Measurements from ENCODE around the gene DOCK6. TPM values are rescaled to one million over a fixed set of nuclear protein-coding genes. Genes with fewer than 3 reads are reported as not detected.

Gene DOCK6
- total RNA-seq, 2 donors from 2014 or later, result 93.8 to 111 TPM

DNA sequence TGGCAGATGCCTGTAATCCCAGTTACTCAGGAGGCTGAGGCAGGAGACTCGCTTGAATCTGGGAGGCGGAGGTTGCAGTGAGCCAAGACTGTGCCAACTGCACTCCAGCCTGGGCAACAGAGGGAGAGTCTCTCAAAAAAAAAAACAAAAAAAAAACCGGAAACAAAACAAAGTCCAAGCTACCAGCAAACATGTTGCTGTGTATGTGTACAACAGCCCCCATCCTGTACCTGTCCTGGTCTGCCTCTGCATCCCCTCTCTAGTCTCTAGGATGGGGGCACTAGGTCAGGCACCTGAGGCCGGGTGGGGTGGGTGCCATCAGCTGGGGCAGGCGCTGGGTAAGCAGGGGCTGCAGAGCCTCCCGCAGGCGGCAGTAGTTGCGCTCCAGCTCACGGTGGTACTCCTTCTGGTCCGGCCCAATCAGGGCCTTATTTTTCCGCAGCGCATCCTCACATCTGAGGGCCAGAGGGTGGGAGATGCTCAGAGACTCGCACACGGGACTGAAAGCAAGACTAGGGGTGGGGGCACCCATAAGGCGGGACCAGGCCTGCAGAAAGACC, 62.2 kb downstream of the DOCK6 start:
- peak; percentile 47 for DNase-seq
- Mint-ChIP-seq H3K4me1 (peaks cover 7% of the 10 kb centered on the region), H3K27ac (peak overlapping the region; percentile 18), H3K36me3 (ENCODE audit: low read depth) (peaks cover 7% of the 10 kb centered on the region), H3K4me3 (no peak overlapping the region), H3K9me3 (no peaks in the 10 kb centered on the region), H3K27me3 (ENCODE audit: insufficient read depth) (no peaks in the 10 kb centered on the region)
- no peak overlapping the region for H3K9ac ChIP-seq (ENCODE audit: extremely low read depth, low read length, poor library complexity, severe bottlenecking)
- H3K36me3 ChIP-seq (ENCODE audit: control insufficient read depth, insufficient read depth, low read length), result no peaks in the 10 kb centered on the region
- no peaks in the 10 kb centered on the region for H3K27me3 ChIP-seq (ENCODE audit: control insufficient read depth, insufficient read depth, low read length, poor library complexity, severe bottlenecking)
- 91 to 95% methylated on average over 14 of the region's 15 CpGs for WGBS, 2 experiments (ENCODE audit: insufficient coverage in 1 of 2, insufficient read length in 1 of 2)
- no peaks in the 10 kb centered on the region for H3K4me1 ChIP-seq (ENCODE audit: control insufficient read depth, insufficient read depth, low read length)
- TF ChIP-seq, protein P1, sequence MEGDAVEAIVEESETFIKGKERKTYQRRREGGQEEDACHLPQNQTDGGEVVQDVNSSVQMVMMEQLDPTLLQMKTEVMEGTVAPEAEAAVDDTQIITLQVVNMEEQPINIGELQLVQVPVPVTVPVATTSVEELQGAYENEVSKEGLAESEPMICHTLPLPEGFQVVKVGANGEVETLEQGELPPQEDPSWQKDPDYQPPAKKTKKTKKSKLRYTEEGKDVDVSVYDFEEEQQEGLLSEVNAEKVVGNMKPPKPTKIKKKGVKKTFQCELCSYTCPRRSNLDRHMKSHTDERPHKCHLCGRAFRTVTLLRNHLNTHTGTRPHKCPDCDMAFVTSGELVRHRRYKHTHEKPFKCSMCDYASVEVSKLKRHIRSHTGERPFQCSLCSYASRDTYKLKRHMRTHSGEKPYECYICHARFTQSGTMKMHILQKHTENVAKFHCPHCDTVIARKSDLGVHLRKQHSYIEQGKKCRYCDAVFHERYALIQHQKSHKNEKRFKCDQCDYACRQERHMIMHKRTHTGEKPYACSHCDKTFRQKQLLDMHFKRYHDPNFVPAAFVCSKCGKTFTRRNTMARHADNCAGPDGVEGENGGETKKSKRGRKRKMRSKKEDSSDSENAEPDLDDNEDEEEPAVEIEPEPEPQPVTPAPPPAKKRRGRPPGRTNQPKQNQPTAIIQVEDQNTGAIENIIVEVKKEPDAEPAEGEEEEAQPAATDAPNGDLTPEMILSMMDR (conservative IDR thresholded peaks at IDR 0.05), result no peak
- no peaks in the 10 kb centered on the region for H3K9me3 ChIP-seq (ENCODE audit: control insufficient read depth, low read length)
- no peak overlapping the region for H3K27ac ChIP-seq (ENCODE audit: low read depth, low read length)
- H3K4me3 ChIP-seq (ENCODE audit: low read length), result no peak overlapping the region

DNA sequence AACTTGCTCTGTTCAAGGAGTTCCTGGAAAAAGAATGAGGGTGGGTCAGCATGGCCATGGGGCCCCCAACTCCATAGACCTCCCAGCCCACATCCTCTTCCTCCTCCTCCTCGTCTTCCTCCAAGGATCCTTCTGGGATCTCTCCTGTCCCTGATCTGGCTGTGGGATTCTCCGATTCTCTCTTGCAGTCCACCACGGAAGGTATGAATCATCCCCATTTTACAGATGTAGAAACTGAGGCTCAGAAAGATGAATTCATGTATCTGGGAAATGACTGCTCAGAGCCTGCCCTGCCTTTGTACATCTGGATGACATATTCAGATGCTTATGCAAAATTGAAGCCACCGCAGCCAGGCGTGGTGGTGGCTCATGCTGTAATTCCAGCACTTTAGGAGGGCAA, 62.8 kb downstream of the DOCK6 start:
- Mint-ChIP-seq H3K36me3 (ENCODE audit: low read depth) (peaks cover 7% of the 10 kb centered on the region), H3K4me1 (peaks cover 7% of the 10 kb centered on the region), H3K4me3 (no peak overlapping the region), H3K27ac (no peak overlapping the region), H3K27me3 (ENCODE audit: insufficient read depth) (no peaks in the 10 kb centered on the region), H3K9me3 (no peaks in the 10 kb centered on the region)
- Histone ChIP-seq H3K27me3 (ENCODE audit: control insufficient read depth, insufficient read depth, low read length, poor library complexity, severe bottlenecking) (no peaks in the 10 kb centered on the region), H3K9me3 (ENCODE audit: control insufficient read depth, low read length) (no peaks in the 10 kb centered on the region), H3K4me3 (ENCODE audit: low read length) (no peak overlapping the region), H3K9ac (ENCODE audit: extremely low read depth, low read length, poor library complexity, severe bottlenecking) (no peak overlapping the region), H3K27ac (ENCODE audit: low read depth, low read length) (no peak overlapping the region), H3K36me3 (ENCODE audit: control insufficient read depth, insufficient read depth, low read length) (no peaks in the 10 kb centered on the region), H3K4me1 (ENCODE audit: control insufficient read depth, insufficient read depth, low read length) (no peaks in the 10 kb centered on the region)
- WGBS, 2 experiments (ENCODE audit: insufficient coverage in 1 of 2, insufficient read length in 1 of 2), result 74 to 75% methylated on average over 4 to 5 of the region's 5 CpGs
- TF ChIP-seq, protein P1 (conservative IDR thresholded peaks at IDR 0.05), result no peak
- no peak for DNase-seq

DNA sequence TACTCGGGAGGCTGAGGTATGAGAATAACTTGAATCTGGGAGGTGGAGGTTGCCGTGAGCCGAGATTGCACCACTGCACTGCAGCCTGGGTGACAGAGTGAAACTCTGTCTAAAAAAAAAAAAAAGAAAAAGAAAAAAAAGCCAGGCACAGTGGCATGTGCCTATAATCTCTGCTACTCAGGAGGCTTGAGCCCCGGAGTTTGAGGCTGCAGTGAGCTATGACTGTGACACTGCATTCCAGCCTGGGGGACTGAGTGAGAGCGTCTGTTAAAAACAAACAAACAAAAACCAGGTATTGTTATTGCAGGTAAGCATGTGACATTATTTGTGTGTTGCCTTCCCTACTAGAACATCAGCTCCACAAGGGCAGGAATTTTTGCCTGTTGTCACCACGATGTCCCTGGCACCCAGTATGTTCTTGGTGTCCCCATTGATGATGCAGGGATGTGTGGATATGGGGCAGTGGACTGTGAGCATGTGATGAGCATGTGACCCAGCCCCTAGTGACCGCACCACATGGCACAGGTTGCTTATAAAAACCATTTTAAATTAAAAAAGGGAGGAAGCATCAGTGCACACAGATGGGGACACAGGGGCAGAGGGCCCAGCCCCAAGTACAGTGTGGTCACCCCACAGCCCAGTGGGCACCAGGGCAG, 63.4 kb downstream of the DOCK6 start:
- Histone ChIP-seq H3K9ac (ENCODE audit: extremely low read depth, low read length, poor library complexity, severe bottlenecking) (no peak overlapping the region), H3K9me3 (ENCODE audit: control insufficient read depth, low read length) (no peaks in the 10 kb centered on the region), H3K27ac (ENCODE audit: low read depth, low read length) (no peak overlapping the region), H3K4me1 (ENCODE audit: control insufficient read depth, insufficient read depth, low read length) (no peaks in the 10 kb centered on the region), H3K27me3 (ENCODE audit: control insufficient read depth, insufficient read depth, low read length, poor library complexity, severe bottlenecking) (no peaks in the 10 kb centered on the region), H3K36me3 (ENCODE audit: control insufficient read depth, insufficient read depth, low read length) (no peaks in the 10 kb centered on the region), H3K4me3 (ENCODE audit: low read length) (no peak overlapping the region)
- peaks cover 7% of the 10 kb centered on the region for H3K36me3 Mint-ChIP-seq (ENCODE audit: low read depth)
- no peaks in the 10 kb centered on the region for H3K9me3 Mint-ChIP-seq
- DNase-seq, result peak; percentile 67
- H3K27ac Mint-ChIP-seq, result peak overlapping the region; percentile 84
- H3K4me3 Mint-ChIP-seq, result peak overlapping the region; percentile 75
- H3K4me1 Mint-ChIP-seq, result peaks cover 7% of the 10 kb centered on the region
- TF ChIP-seq, protein P1 (conservative IDR thresholded peaks at IDR 0.05), result no peak
- H3K27me3 Mint-ChIP-seq (ENCODE audit: insufficient read depth), result no peaks in the 10 kb centered on the region
- WGBS, 2 experiments (ENCODE audit: insufficient coverage in 1 of 2, insufficient read length in 1 of 2), result 87 to 96% methylated on average over 5 to 7 of the region's 7 CpGs

Data from endodermal cell (in vitro differentiated cells).